K562 (cell line): ENCODE results near the gene RUFY2. TPM values are rescaled to one million over a fixed set of nuclear protein-coding genes. Genes with fewer than 3 reads are reported as not detected.

Experiments used
- ATF7 ChIP-seq: fragments of 450-650 bp; IDR thresholded peaks from 2 replicates; pipeline ENCODE4 v1.7.1; 2014; ENCODE audit warnings: mild to moderate bottlenecking, moderate library complexity
- CBX1 ChIP-seq: sonication (generic); IDR thresholded peaks from 2 replicates; pipeline ENCODE4 v1.6.1; 2016; ENCODE audit warnings: antibody characterized with exemption, low read depth, mild to moderate bottlenecking
- EZH2 ChIP-seq: IDR thresholded peaks from 2 replicates; pipeline ENCODE4 v1.6.1; 2012; ENCODE audit warnings: low read depth, mild to moderate bottlenecking, inconsistent platforms, low read length, borderline replicate concordance
- MAFF ChIP-seq: IDR thresholded peaks from 2 replicates; pipeline ENCODE4 v1.6.1; 2012; ENCODE audit warnings: low read length, improper control_type of control experiment
- NCOA4 ChIP-seq: fragments of 450-650 bp; IDR thresholded peaks from 2 replicates; pipeline ENCODE4 v1.6.1; 2018; ENCODE audit warnings: mild to moderate bottlenecking; ENCODE audit not compliant: partially characterized antibody
- SIN3B ChIP-seq: fragments of 450-650 bp; IDR thresholded peaks from 2 replicates; pipeline ENCODE4 v1.6.1; 2017; ENCODE audit warnings: low read depth, mild to moderate bottlenecking, moderate library complexity
- TRIM28 ChIP-seq: fragments of 450-650 bp; IDR thresholded peaks from 2 replicates; pipeline ENCODE4 v1.6.1; 2017
- YY1 ChIP-seq, 3 experiments: IDR thresholded peaks; 2 replicates each; pipeline ENCODE4 v1.6.1; 2011; ENCODE audit warnings: low read length in 2 of 3, mild to moderate bottlenecking in 2 of 3, moderate library complexity in 2 of 3, borderline replicate concordance in 1 of 3, control low read depth in 1 of 3, low read depth in 1 of 3; ENCODE audit not compliant: insufficient read depth in 3 of 3, insufficient replicate concordance in 2 of 3, control insufficient read depth in 1 of 3, insufficient read length in 1 of 3; ENCODE audit errors: extremely low read depth in 1 of 3
- ZNF165 ChIP-seq: fragments of 250-450 bp; sonication (Bioruptor Pico); IDR thresholded peaks from 2 replicates; pipeline ENCODE4 v1.4.0; 2020; ENCODE audit warnings: borderline replicate concordance
- ZNF41 ChIP-seq: fragments of 250-450 bp; sonication (Bioruptor Pico); conservative IDR thresholded peaks from 2 replicates; pipeline ENCODE4 v1.4.0; 2020; ENCODE audit warnings: mild to moderate bottlenecking
- polyA plus RNA-seq, 8 experiments: library from polyadenylated mRNA; depleted of rRNA in 4 of 8; stranded (reverse) in 5 of 8; unstranded in 3 of 8; fragments of >200 nt; fragmentation: Nextera tagmentation in 2 of 8; fragmentation: Illumina TruSeq in 1 of 8; extraction: Ambion mirVana in 2 of 8; extraction: Trizol in 1 of 8; gene quantifications; 2 replicates each; pipeline versions ENCODE4 v1.2.1 to v1.2.3, GENCODE V29; 2011 to 2014; ENCODE audit warnings: inconsistent platforms in 1 of 8, missing spikeins in 1 of 8
- total RNA-seq, 7 experiments: library from RNA; depleted of rRNA in 6 of 7; stranded (reverse); fragments of >200 nt in 6 of 7; fragmentation: Illumina TruSeq in 2 of 7; extraction: Trizol in 2 of 7; gene quantifications; 2 replicates each; pipeline versions ENCODE4 v1.2.1 to v1.2.3, GENCODE V29; 2011 to 2021; ENCODE audit warnings: low replicate concordance in 1 of 7
- TF ChIP-seq, protein P1 (sequence below): fragments of 450-650 bp; IDR thresholded peaks from one replicate; pipeline ENCODE4 v1.6.1; 2018; ENCODE audit warnings: mild to moderate bottlenecking, moderate library complexity; ENCODE audit not compliant: partially characterized antibody
- TF ChIP-seq, protein P2 (sequence below), 2 experiments: fragments of 450-650 bp in 1 of 2; IDR thresholded peaks; 2 replicates each; pipeline ENCODE4 v1.6.1; 2011 to 2017; ENCODE audit warnings: low read depth in 2 of 2, antibody characterized with exemption in 1 of 2, borderline replicate concordance in 1 of 2, low read length in 1 of 2, mild to moderate bottlenecking in 1 of 2, mixed read lengths in 1 of 2; ENCODE audit not compliant: control insufficient read depth in 1 of 2
- TF ChIP-seq, protein P3 (sequence below): fragments of 450-650 bp; IDR thresholded peaks from 2 replicates; pipeline ENCODE4 v1.6.1; 2017; ENCODE audit warnings: mild to moderate bottlenecking, moderate library complexity
- TF ChIP-seq, protein P4 (sequence below): fragments of 450-650 bp; formaldehyde crosslinking; conservative IDR thresholded peaks from 2 replicates; pipeline ENCODE4 v1.4.0; 2022; ENCODE audit warnings: mild to moderate bottlenecking, missing genetic modification characterization

The RUFY2 gene
- total and polyA plus RNA-seq, 9 of the 15 experiments (the other 6 are each of a cell fraction or from before 2014, with no cell fraction given), result 3.7 to 20.1 (median 12.6) TPM

DNA sequence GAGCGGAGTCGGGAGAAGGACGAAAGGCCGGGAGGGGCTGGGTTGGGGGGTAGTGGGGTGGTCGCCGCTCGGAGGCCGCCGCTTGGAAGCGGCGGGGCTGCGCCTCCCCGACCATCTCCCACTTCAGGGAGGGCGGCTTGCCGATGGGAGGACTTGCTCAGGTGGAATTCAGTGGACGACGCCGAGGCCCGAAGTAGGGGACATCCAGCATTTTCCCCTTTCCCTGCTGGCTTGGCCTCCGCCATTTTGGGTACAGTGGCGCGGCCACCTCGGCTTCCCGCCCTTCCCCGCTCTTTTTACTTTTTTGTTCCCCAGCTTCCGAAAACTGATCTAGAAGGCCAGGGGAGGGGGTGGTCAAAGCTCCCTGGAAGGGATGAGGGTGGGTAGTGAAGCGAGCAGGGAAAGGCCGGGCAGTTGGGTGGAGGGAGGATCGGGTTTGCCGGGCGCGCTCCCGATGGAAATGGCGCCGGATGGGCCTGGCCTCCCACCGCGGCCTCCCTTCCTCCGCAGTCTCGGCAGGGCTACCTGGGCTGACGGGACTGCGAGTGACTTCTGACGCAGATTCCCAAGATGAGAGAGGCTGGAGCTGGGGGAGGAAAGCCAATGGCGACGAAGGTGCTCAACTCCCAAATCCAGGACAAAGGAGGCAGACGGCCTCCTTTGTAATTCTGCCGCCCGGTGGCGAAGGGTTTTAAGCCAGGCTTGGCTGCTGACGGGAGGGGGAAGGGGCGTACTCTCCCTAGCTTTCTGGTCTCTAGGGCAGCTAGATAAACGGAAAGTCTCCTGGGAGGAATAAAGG lies 74.6 kb downstream of the RUFY2 start, which contains the start of gene PBLD (continued):
- TF ChIP-seq, protein P1, sequence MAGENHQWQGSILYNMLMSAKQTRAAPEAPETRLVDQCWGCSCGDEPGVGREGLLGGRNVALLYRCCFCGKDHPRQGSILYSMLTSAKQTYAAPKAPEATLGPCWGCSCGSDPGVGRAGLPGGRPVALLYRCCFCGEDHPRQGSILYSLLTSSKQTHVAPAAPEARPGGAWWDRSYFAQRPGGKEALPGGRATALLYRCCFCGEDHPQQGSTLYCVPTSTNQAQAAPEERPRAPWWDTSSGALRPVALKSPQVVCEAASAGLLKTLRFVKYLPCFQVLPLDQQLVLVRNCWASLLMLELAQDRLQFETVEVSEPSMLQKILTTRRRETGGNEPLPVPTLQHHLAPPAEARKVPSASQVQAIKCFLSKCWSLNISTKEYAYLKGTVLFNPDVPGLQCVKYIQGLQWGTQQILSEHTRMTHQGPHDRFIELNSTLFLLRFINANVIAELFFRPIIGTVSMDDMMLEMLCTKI, result no peak
- TF ChIP-seq ZNF41 (CRISPR knock-in tag), result 0 out of 2 replicates have a peak, but pooled peaks have one; percentile 52
- TF ChIP-seq ATF7, result peak; percentile 63
- TF ChIP-seq, protein P2, sequence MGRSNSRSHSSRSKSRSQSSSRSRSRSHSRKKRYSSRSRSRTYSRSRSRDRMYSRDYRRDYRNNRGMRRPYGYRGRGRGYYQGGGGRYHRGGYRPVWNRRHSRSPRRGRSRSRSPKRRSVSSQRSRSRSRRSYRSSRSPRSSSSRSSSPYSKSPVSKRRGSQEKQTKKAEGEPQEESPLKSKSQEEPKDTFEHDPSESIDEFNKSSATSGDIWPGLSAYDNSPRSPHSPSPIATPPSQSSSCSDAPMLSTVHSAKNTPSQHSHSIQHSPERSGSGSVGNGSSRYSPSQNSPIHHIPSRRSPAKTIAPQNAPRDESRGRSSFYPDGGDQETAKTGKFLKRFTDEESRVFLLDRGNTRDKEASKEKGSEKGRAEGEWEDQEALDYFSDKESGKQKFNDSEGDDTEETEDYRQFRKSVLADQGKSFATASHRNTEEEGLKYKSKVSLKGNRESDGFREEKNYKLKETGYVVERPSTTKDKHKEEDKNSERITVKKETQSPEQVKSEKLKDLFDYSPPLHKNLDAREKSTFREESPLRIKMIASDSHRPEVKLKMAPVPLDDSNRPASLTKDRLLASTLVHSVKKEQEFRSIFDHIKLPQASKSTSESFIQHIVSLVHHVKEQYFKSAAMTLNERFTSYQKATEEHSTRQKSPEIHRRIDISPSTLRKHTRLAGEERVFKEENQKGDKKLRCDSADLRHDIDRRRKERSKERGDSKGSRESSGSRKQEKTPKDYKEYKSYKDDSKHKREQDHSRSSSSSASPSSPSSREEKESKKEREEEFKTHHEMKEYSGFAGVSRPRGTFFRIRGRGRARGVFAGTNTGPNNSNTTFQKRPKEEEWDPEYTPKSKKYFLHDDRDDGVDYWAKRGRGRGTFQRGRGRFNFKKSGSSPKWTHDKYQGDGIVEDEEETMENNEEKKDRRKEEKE (IDR thresholded peaks at IDR 0.05; ENCODE audit: borderline replicate concordance in 1 of 2, control insufficient read depth in 1 of 2, low read depth in 2 of 2, low read length in 1 of 2), result peak in 1 of 2 experiments; percentile 49; a peak in 2 of 4 replicates
- peak; percentile 82; the same call in 1 of the 2 replicates for TF ChIP-seq CBX1
- peak; percentile 86 for TF ChIP-seq TRIM28
- TF ChIP-seq, protein P3, sequence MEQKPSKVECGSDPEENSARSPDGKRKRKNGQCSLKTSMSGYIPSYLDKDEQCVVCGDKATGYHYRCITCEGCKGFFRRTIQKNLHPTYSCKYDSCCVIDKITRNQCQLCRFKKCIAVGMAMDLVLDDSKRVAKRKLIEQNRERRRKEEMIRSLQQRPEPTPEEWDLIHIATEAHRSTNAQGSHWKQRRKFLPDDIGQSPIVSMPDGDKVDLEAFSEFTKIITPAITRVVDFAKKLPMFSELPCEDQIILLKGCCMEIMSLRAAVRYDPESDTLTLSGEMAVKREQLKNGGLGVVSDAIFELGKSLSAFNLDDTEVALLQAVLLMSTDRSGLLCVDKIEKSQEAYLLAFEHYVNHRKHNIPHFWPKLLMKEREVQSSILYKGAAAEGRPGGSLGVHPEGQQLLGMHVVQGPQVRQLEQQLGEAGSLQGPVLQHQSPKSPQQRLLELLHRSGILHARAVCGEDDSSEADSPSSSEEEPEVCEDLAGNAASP, result no peak
- TF ChIP-seq YY1 (IDR thresholded peaks at IDR 0.05; ENCODE audit: borderline replicate concordance in 1 of 3, control insufficient read depth in 1 of 3, extremely low read depth in 1 of 3, insufficient read depth in 3 of 3, insufficient read length in 1 of 3, insufficient replicate concordance in 2 of 3, low read depth in 1 of 3, low read length in 2 of 3), result peak; percentile 88 to 91 (median 90)
- TF ChIP-seq, protein P4, sequence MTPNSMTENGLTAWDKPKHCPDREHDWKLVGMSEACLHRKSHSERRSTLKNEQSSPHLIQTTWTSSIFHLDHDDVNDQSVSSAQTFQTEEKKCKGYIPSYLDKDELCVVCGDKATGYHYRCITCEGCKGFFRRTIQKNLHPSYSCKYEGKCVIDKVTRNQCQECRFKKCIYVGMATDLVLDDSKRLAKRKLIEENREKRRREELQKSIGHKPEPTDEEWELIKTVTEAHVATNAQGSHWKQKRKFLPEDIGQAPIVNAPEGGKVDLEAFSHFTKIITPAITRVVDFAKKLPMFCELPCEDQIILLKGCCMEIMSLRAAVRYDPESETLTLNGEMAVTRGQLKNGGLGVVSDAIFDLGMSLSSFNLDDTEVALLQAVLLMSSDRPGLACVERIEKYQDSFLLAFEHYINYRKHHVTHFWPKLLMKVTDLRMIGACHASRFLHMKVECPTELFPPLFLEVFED, result peak; percentile 91; the same call in 1 of the 2 replicates
- no peak for TF ChIP-seq EZH2
- no peak for TF ChIP-seq MAFF
- TF ChIP-seq SIN3B, result no peak; the same call in 1 of the 2 replicates
- peak; percentile 58; the same call in 1 of the 2 replicates for TF ChIP-seq ZNF165 (CRISPR knock-in tag)
- no peak for TF ChIP-seq NCOA4
